RWPE2 (cell line): ENCODE results near the gene MYRF.

Experiments used
- ATAC-seq: fragments of 200-7000 bp; cut with Tn5 transposase; 3 replicates; pipeline ENCODE4 v1.9.1; 2021; ENCODE audit warnings: low read depth
- DNase-seq: peaks from one replicate; pipeline ENCODE4 v3.0.0-alpha.2; 2020; ENCODE audit warnings: low spot score
- H3K27ac ChIP-seq: fragments of 450-650 bp; 2 replicates; pipeline ENCODE4 v1.5.1; 2017; ENCODE audit warnings: mild to moderate bottlenecking; ENCODE audit not compliant: poor library complexity, severe bottlenecking
- H3K27me3 ChIP-seq: fragments of 250-450 bp; sonication (Bioruptor Pico); 2 replicates; pipeline ENCODE4 v1.5.1; 2021; ENCODE audit warnings: mild to moderate bottlenecking, moderate library complexity; ENCODE audit not compliant: insufficient read depth, poor library complexity, severe bottlenecking
- H3K36me3 ChIP-seq: fragments of 250-450 bp; sonication (Bioruptor Pico); 2 replicates; pipeline ENCODE4 v1.5.1; 2020; ENCODE audit warnings: low read depth, mild to moderate bottlenecking, moderate library complexity
- H3K4me1 ChIP-seq: fragments of 250-450 bp; sonication (Bioruptor Pico); 2 replicates; pipeline ENCODE4 v1.5.1; 2021; ENCODE audit warnings: mild to moderate bottlenecking, moderate library complexity; ENCODE audit not compliant: insufficient read depth, poor library complexity, severe bottlenecking
- H3K4me3 ChIP-seq: fragments of 250-450 bp; sonication (Bioruptor Pico); 2 replicates; pipeline ENCODE4 v1.5.1; 2021; ENCODE audit warnings: mild to moderate bottlenecking, moderate library complexity; ENCODE audit not compliant: severe bottlenecking
- H3K9me3 ChIP-seq: fragments of 250-450 bp; sonication (Bioruptor Pico); 2 replicates; pipeline ENCODE4 v1.5.1; 2021; ENCODE audit warnings: mild to moderate bottlenecking, moderate library complexity; ENCODE audit not compliant: severe bottlenecking
- CTCF ChIP-seq: fragments of 450-650 bp; IDR thresholded peaks from one replicate; pipeline ENCODE4 v1.5.1; 2017; ENCODE audit warnings: mild to moderate bottlenecking, moderate library complexity; ENCODE audit not compliant: poor library complexity, severe bottlenecking

MYRF gene

GRCh38 chr11:61728066-61728939 is 24.1 kb upstream of the MYRF start:
- DNase-seq (no peak), ATAC-seq (no peak)
- Histone ChIP-seq H3K27me3 (no peaks in the 10 kb centered on the region), H3K9me3 (no peaks in the 10 kb centered on the region), H3K4me1 (peaks cover 29% of the 10 kb centered on the region), H3K36me3 (no peaks in the 10 kb centered on the region), H3K4me3 (no peak overlapping the region), H3K27ac (no peak overlapping the region)
- TF ChIP-seq CTCF = no peak

DNA sequence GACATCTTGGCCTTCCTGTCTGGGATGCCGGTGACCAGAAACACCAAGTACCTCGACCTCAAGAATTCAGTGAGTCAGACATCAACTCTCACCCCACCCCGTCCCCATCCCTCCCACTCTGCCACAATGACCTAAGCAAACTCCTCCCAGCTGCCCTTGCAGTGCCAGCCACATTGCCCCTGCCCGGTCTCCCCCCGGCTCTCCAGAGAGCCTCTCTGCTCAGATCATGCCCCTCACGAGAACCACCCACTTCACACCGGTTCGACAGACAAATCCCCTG is 23.6 kb upstream of the MYRF start:
- Histone ChIP-seq H3K27ac (no peak overlapping the region), H3K4me1 (peaks cover 29% of the 10 kb centered on the region), H3K36me3 (no peaks in the 10 kb centered on the region), H3K27me3 (no peaks in the 10 kb centered on the region), H3K4me3 (no peak overlapping the region), H3K9me3 (no peaks in the 10 kb centered on the region)
- DNase-seq = no peak
- ATAC-seq = peak; percentile 42
- TF ChIP-seq CTCF = no peak

DNA sequence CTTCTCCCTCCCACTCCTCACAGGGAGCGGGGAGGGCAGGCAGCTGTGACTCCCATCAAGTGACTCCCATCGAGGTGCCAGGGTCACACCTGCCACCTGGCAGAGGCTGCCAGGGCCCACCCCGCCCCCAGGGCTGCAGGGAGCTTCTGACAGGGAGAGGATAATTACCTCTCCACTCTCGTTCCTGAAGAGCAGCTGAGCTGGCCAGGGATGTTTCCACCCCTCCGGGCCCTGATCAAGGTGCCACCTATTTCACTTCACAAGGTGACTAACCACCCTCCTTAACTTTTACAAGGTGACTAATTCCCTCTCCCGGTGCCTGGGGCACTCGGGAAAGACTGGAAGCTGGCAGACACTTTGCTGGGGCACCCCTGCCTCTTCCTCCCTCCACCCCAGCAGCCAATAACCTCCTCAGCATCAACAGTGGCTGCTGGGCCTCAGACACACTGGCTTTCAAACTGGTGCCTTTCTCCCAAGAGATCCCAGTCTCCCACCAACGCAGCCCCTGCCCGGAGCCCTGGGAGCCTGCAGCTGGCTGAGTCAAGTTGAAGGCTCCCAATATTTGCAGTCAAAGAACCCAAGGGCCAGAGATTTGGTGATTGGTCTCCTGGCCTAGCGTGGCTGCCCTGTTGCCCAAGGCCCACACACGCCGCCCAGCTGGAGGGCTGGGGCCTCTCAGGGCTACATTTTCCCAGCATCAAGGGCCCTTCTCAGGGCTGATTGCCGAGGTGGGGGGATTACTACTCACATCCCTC is 22.0 kb upstream of the MYRF start:
- Histone ChIP-seq H3K36me3 (no peaks in the 10 kb centered on the region), H3K9me3 (no peaks in the 10 kb centered on the region), H3K4me3 (no peak overlapping the region), H3K4me1 (peaks cover 29% of the 10 kb centered on the region), H3K27ac (peak overlapping the region; percentile 8), H3K27me3 (no peaks in the 10 kb centered on the region)
- DNase-seq = peak; percentile 90
- ATAC-seq = peak; percentile 87
- no peak for TF ChIP-seq CTCF

DNA sequence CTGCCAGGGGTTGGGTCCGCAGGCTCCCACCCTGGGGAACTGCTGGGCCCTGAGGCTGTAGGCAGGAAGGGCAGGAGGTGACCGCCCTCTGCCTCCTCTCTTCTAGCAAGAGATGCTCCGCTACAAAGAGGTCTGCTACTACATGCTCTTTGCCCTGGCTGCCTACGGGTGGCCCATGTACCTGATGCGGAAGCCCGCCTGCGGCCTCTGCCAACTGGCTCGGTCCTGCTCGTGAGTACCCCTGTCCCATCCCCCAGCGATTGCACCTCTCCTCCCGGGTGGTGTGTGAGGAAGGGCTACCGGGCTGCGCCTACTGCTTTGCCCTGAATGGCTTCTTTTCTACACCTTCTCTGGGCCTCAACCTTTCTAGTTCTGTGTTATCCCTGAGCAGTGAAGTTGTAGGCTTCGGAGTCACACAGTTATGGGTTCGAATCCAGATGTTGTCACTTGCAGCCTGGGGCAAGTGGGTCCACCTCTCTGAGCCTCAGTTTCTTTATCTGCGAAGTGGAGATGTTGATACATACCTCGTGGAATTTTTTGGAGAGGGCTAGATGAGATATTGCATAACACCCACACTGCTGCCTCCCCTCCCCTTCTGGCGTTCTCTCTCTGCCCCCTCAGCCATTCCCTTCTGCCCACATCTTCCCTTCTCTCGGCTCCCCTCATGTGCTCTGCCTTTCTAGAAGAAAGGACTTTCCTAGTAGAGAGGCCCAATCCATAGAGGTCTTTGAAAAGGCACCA is 21.1 kb upstream of the MYRF start:
- H3K27ac ChIP-seq = no peak overlapping the region
- ATAC-seq (no peak), DNase-seq (no peak)
- H3K36me3 ChIP-seq = no peaks in the 10 kb centered on the region
- no peaks in the 10 kb centered on the region for H3K27me3 ChIP-seq
- TF ChIP-seq CTCF = no peak
- H3K4me3 ChIP-seq = no peak overlapping the region
- peaks cover 25% of the 10 kb centered on the region for H3K4me1 ChIP-seq
- H3K9me3 ChIP-seq = no peaks in the 10 kb centered on the region
